GM12873 (cell line): ENCODE results near the gene FAM151A.

Experiments used
- TF ChIP-seq, protein P1 (sequence below): IDR thresholded peaks from 2 replicates; pipeline ENCODE4 v1.5.1; 2012; ENCODE audit warnings: low read depth, mild to moderate bottlenecking, moderate library complexity, low read length, control low read depth; ENCODE audit not compliant: insufficient read depth; ENCODE audit errors: missing control alignments

The FAM151A gene

GRCh38 chr1:54649130-54649898 is 26.0 kb upstream of the FAM151A start:
- TF ChIP-seq, protein P1, sequence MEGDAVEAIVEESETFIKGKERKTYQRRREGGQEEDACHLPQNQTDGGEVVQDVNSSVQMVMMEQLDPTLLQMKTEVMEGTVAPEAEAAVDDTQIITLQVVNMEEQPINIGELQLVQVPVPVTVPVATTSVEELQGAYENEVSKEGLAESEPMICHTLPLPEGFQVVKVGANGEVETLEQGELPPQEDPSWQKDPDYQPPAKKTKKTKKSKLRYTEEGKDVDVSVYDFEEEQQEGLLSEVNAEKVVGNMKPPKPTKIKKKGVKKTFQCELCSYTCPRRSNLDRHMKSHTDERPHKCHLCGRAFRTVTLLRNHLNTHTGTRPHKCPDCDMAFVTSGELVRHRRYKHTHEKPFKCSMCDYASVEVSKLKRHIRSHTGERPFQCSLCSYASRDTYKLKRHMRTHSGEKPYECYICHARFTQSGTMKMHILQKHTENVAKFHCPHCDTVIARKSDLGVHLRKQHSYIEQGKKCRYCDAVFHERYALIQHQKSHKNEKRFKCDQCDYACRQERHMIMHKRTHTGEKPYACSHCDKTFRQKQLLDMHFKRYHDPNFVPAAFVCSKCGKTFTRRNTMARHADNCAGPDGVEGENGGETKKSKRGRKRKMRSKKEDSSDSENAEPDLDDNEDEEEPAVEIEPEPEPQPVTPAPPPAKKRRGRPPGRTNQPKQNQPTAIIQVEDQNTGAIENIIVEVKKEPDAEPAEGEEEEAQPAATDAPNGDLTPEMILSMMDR = no peak

DNA sequence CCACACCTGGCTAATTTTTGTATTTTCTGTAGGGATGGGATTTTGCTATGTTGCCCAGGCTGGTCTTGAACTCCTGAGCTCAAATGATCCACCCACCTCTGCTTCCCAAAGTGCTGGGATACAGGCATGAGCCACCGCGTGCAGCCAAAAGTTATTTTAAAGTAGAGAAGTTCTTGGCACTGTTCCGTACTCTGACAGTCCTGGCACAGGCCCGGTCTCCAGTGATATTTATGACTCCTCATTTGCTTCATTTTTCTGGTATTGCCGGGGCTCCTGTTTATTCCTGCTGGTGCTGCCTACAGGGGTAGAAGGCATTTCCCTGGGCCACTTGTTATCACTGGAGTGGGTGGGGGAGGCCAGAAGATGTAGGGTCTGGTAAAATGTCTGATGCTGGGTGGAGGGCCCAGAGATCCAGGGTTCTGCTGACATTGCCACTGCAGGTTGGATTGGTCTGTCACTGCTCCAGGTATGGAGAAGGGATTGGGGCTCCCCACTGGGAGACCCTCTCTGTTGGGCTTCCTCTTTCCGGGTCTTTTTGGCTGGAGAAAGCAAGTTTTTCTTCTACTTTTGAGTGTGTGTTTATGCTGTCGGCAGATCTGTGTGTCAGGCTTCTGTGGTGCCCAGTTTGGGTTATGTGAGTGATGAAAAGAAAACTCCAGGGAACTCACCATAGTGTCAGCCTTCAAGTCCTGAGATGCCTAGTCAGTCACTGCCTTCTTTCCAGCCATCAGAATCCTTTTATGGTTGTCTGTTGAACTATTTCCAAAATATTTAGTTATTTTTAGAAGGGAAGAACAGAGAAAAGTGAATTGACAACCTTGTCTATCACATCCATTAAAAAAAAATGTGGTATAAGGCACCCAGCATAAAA is 22.7 kb upstream of the FAM151A start:
- TF ChIP-seq, protein P1 = no peak

DNA sequence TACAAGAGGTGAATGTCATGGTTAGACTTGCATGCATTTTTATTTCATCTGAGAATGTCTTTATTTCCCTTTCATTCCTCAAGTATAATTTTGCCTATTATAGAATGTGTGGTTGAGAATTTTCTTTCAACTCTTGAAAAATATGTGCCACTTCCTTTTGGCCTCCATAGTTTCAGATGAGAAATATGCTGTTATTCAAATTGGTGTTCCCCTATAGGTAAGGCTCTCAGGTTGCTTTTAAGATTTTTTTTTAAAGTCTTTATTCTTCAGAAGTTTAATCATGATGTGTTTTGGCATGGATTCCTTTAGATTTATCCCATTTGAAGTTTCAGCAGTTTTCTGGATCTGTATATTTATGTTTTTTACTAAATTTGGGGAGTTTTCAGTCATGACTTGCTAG is 20.4 kb upstream of the FAM151A start:
- TF ChIP-seq, protein P1 = no peak

- TF ChIP-seq, protein P1 = no peak
Measured at GRCh38 chr1:54640863-54641836, 17.8 kb upstream of the FAM151A start, which contains the start of gene MROH7. Gene MROH7 (plus strand): TSS chr1:54641786. CDS start chr1:54652927, 11,141 bp downstream.

- TF ChIP-seq, protein P1 = no peak
Measured at GRCh38 chr1:54640361-54640760, 17.0 kb upstream of the FAM151A start.

DNA sequence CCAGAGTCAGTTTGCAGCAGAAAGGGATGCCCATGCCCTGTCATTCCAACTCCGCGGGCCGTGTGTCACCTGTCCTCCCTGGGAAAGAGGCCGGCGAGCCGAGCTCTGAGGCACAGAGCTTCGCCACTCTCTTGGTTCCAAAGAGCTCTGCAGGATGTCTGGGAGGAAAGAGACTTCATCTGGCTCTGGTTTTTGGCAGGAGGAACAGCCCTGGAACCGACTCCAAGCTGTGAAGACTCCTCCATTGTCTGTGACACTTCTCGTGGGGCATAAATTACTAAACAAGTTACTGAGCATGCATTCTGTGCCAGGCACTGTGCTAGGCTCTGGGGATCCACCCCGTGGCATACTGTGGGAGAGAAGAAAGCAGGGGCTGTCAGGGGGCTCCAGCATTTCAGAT is 3.9 kb upstream of the FAM151A start:
- TF ChIP-seq, protein P1 = no peak
